Effector CD8-positive, alpha-beta T cell (primary cell): ENCODE data around the gene IP6K1.
"Not testable (repeated sequence)": the region's sequence is repeated elsewhere in the genome, so short reads cannot be mapped to it uniquely, and the experiment has no call there.

Experiments
- DNase-seq: peaks from one replicate; lab custom pipeline; 2025; lab: John Stamatoyannopoulos, UW

Gene IP6K1

GRCh38 chr3:49794431-49794830, 8.1 kb upstream of the IP6K1 start:
- DNase-seq: no peak

- DNase-seq: no peak
These were observed 7.2 kb upstream of the IP6K1 start for GRCh38 chr3:49793486-49794085.

- DNase-seq: no peak
These were observed 6.2 kb upstream of the IP6K1 start for GRCh38 chr3:49792371-49793150.

- no peak for DNase-seq
These were observed 5.2 kb upstream of the IP6K1 start for GRCh38 chr3:49791571-49791970.

- no peak for DNase-seq
These were observed 4.5 kb upstream of the IP6K1 start for GRCh38 chr3:49790626-49791411.

GRCh38 chr3:49788056-49788455, 1.7 kb upstream of the IP6K1 start:
- no peak for DNase-seq

- DNase-seq: no peak
These were observed 1.2 kb upstream of the IP6K1 start for GRCh38 chr3:49787536-49787935.

- DNase-seq: no peak
These were observed 781 bp upstream of the IP6K1 start for GRCh38 chr3:49787182-49787464.

- DNase-seq: peak; percentile 37
These were observed 581 bp downstream of the IP6K1 start for GRCh38 chr3:49785565-49786356.

- not testable (repeated sequence) for DNase-seq
These were observed 4.1 kb downstream of the IP6K1 start for GRCh38 chr3:49782277-49782676.

GRCh38 chr3:49781415-49782199, 4.7 kb downstream of the IP6K1 start:
- DNase-seq: no peak

- DNase-seq: not testable (repeated sequence)
These were observed 5.4 kb downstream of the IP6K1 start for GRCh38 chr3:49780975-49781365.

GRCh38 chr3:49780080-49780974, 6.0 kb downstream of the IP6K1 start:
- no peak for DNase-seq

- no peak for DNase-seq
These were observed 6.8 kb downstream of the IP6K1 start for GRCh38 chr3:49779358-49780079.

- DNase-seq: not testable (repeated sequence)
These were observed 10.2 kb downstream of the IP6K1 start for GRCh38 chr3:49776101-49776500.

GRCh38 chr3:49775538-49775937, 10.8 kb downstream of the IP6K1 start:
- no peak for DNase-seq

- no peak for DNase-seq
These were observed 13.6 kb downstream of the IP6K1 start for GRCh38 chr3:49772703-49773102.

GRCh38 chr3:49771340-49771938, 14.9 kb downstream of the IP6K1 start:
- no peak for DNase-seq

GRCh38 chr3:49769926-49770325, 16.4 kb downstream of the IP6K1 start:
- no peak for DNase-seq
